ENCODE measurements around the gene TEDDM1. TPM values are rescaled to one million over a fixed set of nuclear protein-coding genes. Genes with fewer than 3 reads are reported as not detected.

The TEDDM1 gene
- polyA plus RNA-seq, 1 donor (not counting 4 experiments of a cell fraction or from before 2014, with no cell fraction given) = not detected

- no peak for FAIRE-seq
- Histone ChIP-seq H3K36me3 (ENCODE audit: control insufficient read depth in 2 of 2, extremely low read depth in 1 of 2, insufficient read depth in 2 of 2, low read length in 2 of 2) (peaks cover 12 to 15% of the 10 kb centered on the region in 2 experiments), H3K79me2 (ENCODE audit: control insufficient read depth, insufficient read depth, low read length) (peaks cover 41% of the 10 kb centered on the region), H3K9me3 (ENCODE audit: control insufficient read depth, low read depth, low read length) (no peaks in the 10 kb centered on the region), H3K9ac (ENCODE audit: control insufficient read depth, extremely low read depth, insufficient read depth, low read length) (peak overlapping the region; percentile 86), H4K20me1 (ENCODE audit: control insufficient read depth, extremely low read depth, insufficient read depth, low read length) (peaks cover 17% of the 10 kb centered on the region), H3K9me1 (ENCODE audit: control insufficient read depth, extremely low read depth, insufficient read depth, low read length) (no peaks in the 10 kb centered on the region), H3K4me1 (ENCODE audit: control insufficient read depth, extremely low read depth, insufficient read depth, low read length) (peaks cover 16% of the 10 kb centered on the region), H3K27ac (ENCODE audit: control insufficient read depth, insufficient read depth, low read length) (peak overlapping the region; percentile 69), H3K27me3 (ENCODE audit: control insufficient read depth, extremely low read depth, insufficient read depth, low read length) (no peaks in the 10 kb centered on the region), H2AFZ (ENCODE audit: control insufficient read depth, low read length) (peak overlapping the region; percentile 69), H3K4me3 (ENCODE audit: control insufficient read depth in 2 of 3, extremely low read depth in 1 of 3, insufficient read depth in 2 of 3, low read depth in 1 of 3, low read length in 3 of 3) (peak overlapping the region; percentile 74 to 87 (median 79)), H3K4me2 (ENCODE audit: control insufficient read depth, extremely low read depth, insufficient read depth, low read depth, low read length) (peak overlapping the region; percentile 70)
- TF ChIP-seq CTCF (optimal IDR thresholded peaks at IDR 0.05 in 1 of 3, IDR thresholded peaks at IDR 0.05 in 1 of 3, conservative IDR thresholded peaks at IDR 0.05 in 1 of 3; ENCODE audit: extremely low read depth in 1 of 3, insufficient read depth in 2 of 3, low read length in 3 of 3) (no peak), EZH2 (IDR thresholded peaks at IDR 0.05; ENCODE audit: low read length) (no peak)
- dilution Hi-C loops (cut with MboI; ENCODE audit: extremely low pct_ligation_motif_present, low sequenced_read_pairs) = no loop called here
- DNase-seq (ENCODE audit: low read depth, low spot score) = no peak
Measured at GRCh38 chr1:182392050-182393028, 8.1 kb downstream of the TEDDM1 start.

- dilution Hi-C loops (cut with MboI; ENCODE audit: extremely low pct_ligation_motif_present, low sequenced_read_pairs) = no loop called here
- peak within 1 kb of the TSS; percentile 74 to 87 (median 79) for H3K4me3 ChIP-seq (ENCODE audit: control insufficient read depth in 2 of 3, extremely low read depth in 1 of 3, insufficient read depth in 2 of 3, low read depth in 1 of 3, low read length in 3 of 3)
- FAIRE-seq (no peak), DNase-seq (ENCODE audit: low read depth, low spot score) (no peak)
- peak within 1 kb of the TSS; percentile 69 for H3K27ac ChIP-seq (ENCODE audit: control insufficient read depth, insufficient read depth, low read length)
- peak within 1 kb of the TSS; percentile 94 for H3K4me2 ChIP-seq (ENCODE audit: control insufficient read depth, extremely low read depth, insufficient read depth, low read depth, low read length)
- peaks cover 12% of the 10 kb centered on the region for H3K4me1 ChIP-seq (ENCODE audit: control insufficient read depth, extremely low read depth, insufficient read depth, low read length)
- no peaks in the 10 kb centered on the region for H3K9me3 ChIP-seq (ENCODE audit: control insufficient read depth, low read depth, low read length)
- H2AFZ ChIP-seq (ENCODE audit: control insufficient read depth, low read length) = peak within 1 kb of the TSS; percentile 69
- peaks cover 41% of the 10 kb centered on the region for H3K79me2 ChIP-seq (ENCODE audit: control insufficient read depth, insufficient read depth, low read length)
- H3K9ac ChIP-seq (ENCODE audit: control insufficient read depth, extremely low read depth, insufficient read depth, low read length) = peak within 1 kb of the TSS; percentile 86
- no peaks in the 10 kb centered on the region for H3K27me3 ChIP-seq (ENCODE audit: control insufficient read depth, extremely low read depth, insufficient read depth, low read length)
- no peaks in the 10 kb centered on the region for H3K9me1 ChIP-seq (ENCODE audit: control insufficient read depth, extremely low read depth, insufficient read depth, low read length)
- peaks cover 14 to 21% of the 10 kb centered on the region in 2 experiments for H3K36me3 ChIP-seq (ENCODE audit: control insufficient read depth in 2 of 2, extremely low read depth in 1 of 2, insufficient read depth in 2 of 2, low read length in 2 of 2)
- peaks cover 17% of the 10 kb centered on the region for H4K20me1 ChIP-seq (ENCODE audit: control insufficient read depth, extremely low read depth, insufficient read depth, low read length)
- TF ChIP-seq EZH2 (IDR thresholded peaks at IDR 0.05; ENCODE audit: low read length) (no peak), CTCF (optimal IDR thresholded peaks at IDR 0.05 in 1 of 3, IDR thresholded peaks at IDR 0.05 in 1 of 3, conservative IDR thresholded peaks at IDR 0.05 in 1 of 3; ENCODE audit: extremely low read depth in 1 of 3, insufficient read depth in 2 of 3, low read length in 3 of 3) (no peak)
Measured at GRCh38 chr1:182391362-182392049, 9.0 kb downstream of the TEDDM1 start, which contains the start of gene GLUL. GLUL (minus strand) TSS chr1:182391790; CDS start chr1:182388737, 3,053 bp downstream.
